HepG2 (cell line): ENCODE measurements around the gene ABHD3. TPM values are rescaled to one million over a fixed set of nuclear protein-coding genes. Genes with fewer than 3 reads are reported as not detected.

Experiments
- GABPA ChIP-seq, 2 experiments: IDR thresholded peaks; 2 replicates each; pipeline ENCODE4 v1.6.1; 2011 to 2016; ENCODE audit warnings: low read depth in 2 of 2, low read length in 1 of 2, missing biosample characterization in 1 of 2, missing genetic modification characterization in 1 of 2
- MIER2 ChIP-seq: IDR thresholded peaks from 2 replicates; pipeline ENCODE4 v1.6.1; 2016; ENCODE audit warnings: missing biosample characterization, missing genetic modification reagents
- TCF12 ChIP-seq, 2 experiments: fragments of 450-650 bp in 1 of 2; sonication (generic) in 1 of 2; formaldehyde crosslinking in 1 of 2; IDR thresholded peaks; 2 replicates each; pipeline versions ENCODE4 v1.6.1 to v1.8.0; 2017 to 2022; ENCODE audit warnings: antibody characterized with exemption in 1 of 2, mild to moderate bottlenecking in 1 of 2, missing genetic modification reagents in 1 of 2, moderate library complexity in 1 of 2
- ZC3H13 ChIP-seq: sonication (generic); formaldehyde crosslinking; IDR thresholded peaks from 2 replicates; pipeline ENCODE4 v1.8.1; 2023; ENCODE audit warnings: mild to moderate bottlenecking, missing genetic modification reagents, moderate library complexity
- polyA plus RNA-seq, 8 experiments: library from polyadenylated mRNA; depleted of rRNA in 3 of 8; stranded (reverse) in 7 of 8; unstranded in 1 of 8; fragments of >200 nt; fragmentation: Illumina TruSeq in 4 of 8; extraction: Trizol in 4 of 8; gene quantifications; 2 replicates each; pipeline versions ENCODE4 v1.2.1 to v1.2.3, GENCODE V29; 2011 to 2016; ENCODE audit warnings: low read depth in 4 of 8, missing spikeins in 1 of 8, mixed read lengths in 1 of 8; ENCODE audit not compliant: insufficient read depth in 1 of 8
- total RNA-seq, 5 experiments: library from RNA; depleted of rRNA; stranded (reverse); fragments of >200 nt; fragmentation: Illumina TruSeq; extraction: Trizol; gene quantifications; 2 replicates each; pipeline ENCODE4 v1.2.3, GENCODE V29; 2016; ENCODE audit warnings: low read depth in 1 of 5
- TF ChIP-seq, protein P1 (sequence below): sonication (generic); formaldehyde crosslinking; IDR thresholded peaks from 2 replicates; pipeline ENCODE4 v1.8.0; 2022; ENCODE audit warnings: low read depth, missing genetic modification reagents
- TF ChIP-seq, protein P2 (sequence below): sonication (generic); formaldehyde crosslinking; IDR thresholded peaks from 2 replicates; pipeline ENCODE4 v1.4.0; 2020; ENCODE audit warnings: missing genetic modification reagents, borderline replicate concordance
- TF ChIP-seq, protein P3 (sequence below): sonication (generic); formaldehyde crosslinking; conservative IDR thresholded peaks from 2 replicates; pipeline ENCODE4 v1.8.0; 2022; ENCODE audit warnings: low read depth, missing genetic modification reagents
- TF ChIP-seq, protein P4 (sequence below): fragments of 450-650 bp; IDR thresholded peaks from 2 replicates; pipeline ENCODE4 v1.6.1; 2017; ENCODE audit warnings: mild to moderate bottlenecking

The ABHD3 gene
- total and polyA plus RNA-seq, 2 of the 13 experiments (the other 11 are each of a cell fraction or from before 2014, with no cell fraction given): 32.1 to 40.2 TPM

DNA sequence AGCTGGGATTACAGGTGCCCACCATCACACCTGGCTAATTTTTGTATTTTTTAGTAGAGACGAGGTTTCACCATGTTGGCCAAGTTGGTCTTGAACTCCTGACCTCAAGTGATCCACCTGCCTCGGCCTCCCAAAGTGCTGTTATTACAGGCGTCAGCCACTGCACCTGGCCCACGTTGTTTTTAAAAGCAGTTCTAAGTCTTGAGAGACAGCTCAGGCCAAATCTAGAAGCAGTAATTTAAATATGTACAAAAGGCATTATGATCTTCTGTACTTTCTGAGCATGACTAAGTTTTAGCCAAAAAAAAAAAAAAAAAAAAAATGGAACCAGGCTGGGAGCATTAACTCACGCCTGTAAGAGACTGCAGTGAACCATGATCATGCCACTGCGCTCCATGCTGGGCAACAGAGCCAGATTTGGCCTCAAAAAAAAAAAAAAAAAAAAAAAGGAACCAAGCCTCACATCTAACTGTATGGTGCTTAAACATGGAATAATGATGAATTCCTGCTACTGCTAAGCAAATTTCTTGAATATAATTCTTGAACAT, 4.0 kb downstream of the ABHD3 start (continued):
- TF ChIP-seq TCF12 (IDR thresholded peaks at IDR 0.05): no peak
- no peak for TF ChIP-seq TCF12 (CRISPR knock-in tag; IDR thresholded peaks at IDR 0.05)
- TF ChIP-seq, protein P1, sequence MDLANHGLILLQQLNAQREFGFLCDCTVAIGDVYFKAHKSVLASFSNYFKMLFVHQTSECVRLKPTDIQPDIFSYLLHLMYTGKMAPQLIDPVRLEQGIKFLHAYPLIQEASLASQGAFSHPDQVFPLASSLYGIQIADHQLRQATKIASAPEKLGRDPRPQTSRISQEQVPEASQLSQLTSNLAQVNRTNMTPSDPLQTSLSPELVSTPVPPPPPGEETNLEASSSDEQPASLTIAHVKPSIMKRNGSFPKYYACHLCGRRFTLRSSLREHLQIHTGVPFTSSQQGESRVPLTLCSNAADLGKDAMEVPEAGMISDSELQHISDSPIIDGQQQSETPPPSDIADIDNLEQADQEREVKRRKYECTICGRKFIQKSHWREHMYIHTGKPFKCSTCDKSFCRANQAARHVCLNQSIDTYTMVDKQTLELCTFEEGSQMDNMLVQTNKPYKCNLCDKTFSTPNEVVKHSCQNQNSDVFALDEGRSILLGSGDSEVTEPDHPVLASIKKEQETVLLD (CRISPR knock-in tag): no peak
- TF ChIP-seq, protein P2, sequence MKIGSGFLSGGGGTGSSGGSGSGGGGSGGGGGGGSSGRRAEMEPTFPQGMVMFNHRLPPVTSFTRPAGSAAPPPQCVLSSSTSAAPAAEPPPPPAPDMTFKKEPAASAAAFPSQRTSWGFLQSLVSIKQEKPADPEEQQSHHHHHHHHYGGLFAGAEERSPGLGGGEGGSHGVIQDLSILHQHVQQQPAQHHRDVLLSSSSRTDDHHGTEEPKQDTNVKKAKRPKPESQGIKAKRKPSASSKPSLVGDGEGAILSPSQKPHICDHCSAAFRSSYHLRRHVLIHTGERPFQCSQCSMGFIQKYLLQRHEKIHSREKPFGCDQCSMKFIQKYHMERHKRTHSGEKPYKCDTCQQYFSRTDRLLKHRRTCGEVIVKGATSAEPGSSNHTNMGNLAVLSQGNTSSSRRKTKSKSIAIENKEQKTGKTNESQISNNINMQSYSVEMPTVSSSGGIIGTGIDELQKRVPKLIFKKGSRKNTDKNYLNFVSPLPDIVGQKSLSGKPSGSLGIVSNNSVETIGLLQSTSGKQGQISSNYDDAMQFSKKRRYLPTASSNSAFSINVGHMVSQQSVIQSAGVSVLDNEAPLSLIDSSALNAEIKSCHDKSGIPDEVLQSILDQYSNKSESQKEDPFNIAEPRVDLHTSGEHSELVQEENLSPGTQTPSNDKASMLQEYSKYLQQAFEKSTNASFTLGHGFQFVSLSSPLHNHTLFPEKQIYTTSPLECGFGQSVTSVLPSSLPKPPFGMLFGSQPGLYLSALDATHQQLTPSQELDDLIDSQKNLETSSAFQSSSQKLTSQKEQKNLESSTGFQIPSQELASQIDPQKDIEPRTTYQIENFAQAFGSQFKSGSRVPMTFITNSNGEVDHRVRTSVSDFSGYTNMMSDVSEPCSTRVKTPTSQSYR (CRISPR knock-in tag): no peak
- TF ChIP-seq, protein P3, sequence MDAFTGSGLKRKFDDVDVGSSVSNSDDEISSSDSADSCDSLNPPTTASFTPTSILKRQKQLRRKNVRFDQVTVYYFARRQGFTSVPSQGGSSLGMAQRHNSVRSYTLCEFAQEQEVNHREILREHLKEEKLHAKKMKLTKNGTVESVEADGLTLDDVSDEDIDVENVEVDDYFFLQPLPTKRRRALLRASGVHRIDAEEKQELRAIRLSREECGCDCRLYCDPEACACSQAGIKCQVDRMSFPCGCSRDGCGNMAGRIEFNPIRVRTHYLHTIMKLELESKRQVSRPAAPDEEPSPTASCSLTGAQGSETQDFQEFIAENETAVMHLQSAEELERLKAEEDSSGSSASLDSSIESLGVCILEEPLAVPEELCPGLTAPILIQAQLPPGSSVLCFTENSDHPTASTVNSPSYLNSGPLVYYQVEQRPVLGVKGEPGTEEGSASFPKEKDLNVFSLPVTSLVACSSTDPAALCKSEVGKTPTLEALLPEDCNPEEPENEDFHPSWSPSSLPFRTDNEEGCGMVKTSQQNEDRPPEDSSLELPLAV (CRISPR knock-in tag): no peak
- TF ChIP-seq ZC3H13: no peak
- TF ChIP-seq GABPA (IDR thresholded peaks at IDR 0.05; ENCODE audit: low read depth, low read length): no peak
- no peak for TF ChIP-seq GABPA (CRISPR knock-in tag; IDR thresholded peaks at IDR 0.05; ENCODE audit: low read depth)
- TF ChIP-seq, protein P4, sequence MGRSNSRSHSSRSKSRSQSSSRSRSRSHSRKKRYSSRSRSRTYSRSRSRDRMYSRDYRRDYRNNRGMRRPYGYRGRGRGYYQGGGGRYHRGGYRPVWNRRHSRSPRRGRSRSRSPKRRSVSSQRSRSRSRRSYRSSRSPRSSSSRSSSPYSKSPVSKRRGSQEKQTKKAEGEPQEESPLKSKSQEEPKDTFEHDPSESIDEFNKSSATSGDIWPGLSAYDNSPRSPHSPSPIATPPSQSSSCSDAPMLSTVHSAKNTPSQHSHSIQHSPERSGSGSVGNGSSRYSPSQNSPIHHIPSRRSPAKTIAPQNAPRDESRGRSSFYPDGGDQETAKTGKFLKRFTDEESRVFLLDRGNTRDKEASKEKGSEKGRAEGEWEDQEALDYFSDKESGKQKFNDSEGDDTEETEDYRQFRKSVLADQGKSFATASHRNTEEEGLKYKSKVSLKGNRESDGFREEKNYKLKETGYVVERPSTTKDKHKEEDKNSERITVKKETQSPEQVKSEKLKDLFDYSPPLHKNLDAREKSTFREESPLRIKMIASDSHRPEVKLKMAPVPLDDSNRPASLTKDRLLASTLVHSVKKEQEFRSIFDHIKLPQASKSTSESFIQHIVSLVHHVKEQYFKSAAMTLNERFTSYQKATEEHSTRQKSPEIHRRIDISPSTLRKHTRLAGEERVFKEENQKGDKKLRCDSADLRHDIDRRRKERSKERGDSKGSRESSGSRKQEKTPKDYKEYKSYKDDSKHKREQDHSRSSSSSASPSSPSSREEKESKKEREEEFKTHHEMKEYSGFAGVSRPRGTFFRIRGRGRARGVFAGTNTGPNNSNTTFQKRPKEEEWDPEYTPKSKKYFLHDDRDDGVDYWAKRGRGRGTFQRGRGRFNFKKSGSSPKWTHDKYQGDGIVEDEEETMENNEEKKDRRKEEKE: no peak
- TF ChIP-seq MIER2 (CRISPR knock-in tag): no peak
- TF ChIP-seq, all 625 proteins: peak for 0
